PC-9 (cell line): ENCODE results near the gene KRTAP10-10. TPM values are rescaled to one million over a fixed set of nuclear protein-coding genes. Genes with fewer than 3 reads are reported as not detected.

Experiments
- BruUV-seq: library from RNA; stranded (reverse); fragments of 400-500 nt; replicated peaks from 2 replicates; lab custom pipeline; 2021; lab: Mats Ljungman, UMichigan
- CTCF ChIA-PET: fragments of 300-600 bp; sonication (Branson Sonifier 250); formaldehyde crosslinking; loops from one replicate; lab custom pipeline; 2022; ENCODE audit warnings: antibody characterized with exemption; lab: Charles Lee
- POLR2A ChIA-PET: fragments of 300-600 bp; sonication (Branson Sonifier 250); formaldehyde crosslinking; loops from one replicate; lab custom pipeline; 2022; ENCODE audit warnings: antibody characterized with exemption; ENCODE audit not compliant: unreplicated experiment; lab: Charles Lee
- DNase-seq, 2 experiments: peaks; one replicate each; pipeline versions ENCODE4 v3.0.0 to v3.0.0-alpha.2; 2015 to 2022; ENCODE audit warnings: mixed read lengths in 1 of 2
- H2AFZ ChIP-seq: fragments of 200-600 bp; sonication (generic); 2 replicates; pipeline ENCODE4 v1.8.1; 2017; ENCODE audit warnings: antibody characterized with exemption
- H3F3A ChIP-seq: fragments of 200-600 bp; sonication (generic); 2 replicates; pipeline ENCODE4 v1.8.1; 2017; ENCODE audit warnings: antibody characterized with exemption, mild to moderate bottlenecking, low read depth; ENCODE audit not compliant: insufficient read depth
- H3K27ac ChIP-seq: fragments of 200-600 bp; sonication (generic); 2 replicates; pipeline ENCODE4 v1.6.1; 2016; ENCODE audit warnings: mixed run types
- H3K27me3 ChIP-seq: fragments of 200-600 bp; sonication (generic); 2 replicates; pipeline ENCODE4 v1.6.1; 2016; ENCODE audit warnings: low read depth, mixed run types; ENCODE audit not compliant: insufficient read depth
- H3K36me3 ChIP-seq: fragments of 200-600 bp; sonication (generic); 2 replicates; pipeline ENCODE4 v1.6.1; 2016; ENCODE audit warnings: low read depth, mixed run types
- H3K4me1 ChIP-seq: fragments of 200-600 bp; sonication (generic); replicated peaks from 2 replicates; pipeline ENCODE4 v1.6.1; 2016; ENCODE audit warnings: mixed run types; ENCODE audit not compliant: insufficient read depth
- H3K4me2 ChIP-seq: fragments of 200-600 bp; sonication (generic); 2 replicates; pipeline ENCODE4 v1.6.1; 2017; ENCODE audit warnings: mixed run types
- H3K4me3 ChIP-seq: fragments of 200-600 bp; sonication (generic); 2 replicates; pipeline ENCODE4 v1.6.1; 2016; ENCODE audit warnings: mixed run types
- H3K79me2 ChIP-seq: fragments of 200-600 bp; sonication (generic); 2 replicates; pipeline ENCODE4 v1.6.1; 2017; ENCODE audit warnings: low read depth, mixed run types
- H3K9me2 ChIP-seq: fragments of 200-600 bp; sonication (generic); 2 replicates; pipeline ENCODE4 v1.8.1; 2017; ENCODE audit warnings: mild to moderate bottlenecking; ENCODE audit not compliant: insufficient read depth
- H3K9me3 ChIP-seq: fragments of 200-600 bp; sonication (generic); 2 replicates; pipeline ENCODE4 v1.8.1; 2016; ENCODE audit warnings: low read depth; ENCODE audit not compliant: insufficient read depth
- H4K20me1 ChIP-seq: fragments of 200-600 bp; sonication (generic); 2 replicates; pipeline ENCODE4 v1.8.1; 2017; ENCODE audit not compliant: insufficient read depth
- CTCF ChIP-seq: fragments of 200-600 bp; sonication (generic); conservative IDR thresholded peaks from 2 replicates; pipeline ENCODE4 v1.6.1; 2017; ENCODE audit warnings: mixed run types, antibody characterized with exemption, mild to moderate bottlenecking, moderate library complexity
- EZH2 ChIP-seq: fragments of 200-600 bp; sonication (generic); IDR thresholded peaks from 2 replicates; pipeline ENCODE4 v1.8.0; 2017; ENCODE audit warnings: antibody characterized with exemption, low read depth
- intact Hi-C: fragments of 100-400 bp; cut with micrococcal nuclease; formaldehyde crosslinking; loops from one replicate; pipeline ENCODE4 v1.10.0; 2022; ENCODE audit not compliant: unreplicated experiment
- total RNA-seq: library from RNA; stranded (reverse); gene quantifications from 2 replicates; pipeline ENCODE4 v1.2.3, GENCODE V29; 2021

Gene KRTAP10-10
- total RNA-seq, 1 experiment from 2014 or later, result not detected

- Histone ChIP-seq H3K27ac (no peak overlapping the region), H3K4me2 (no peak overlapping the region), H3K27me3 (peaks cover 27% of the 10 kb centered on the region), H3K4me3 (no peak overlapping the region), H3K79me2 (no peaks in the 10 kb centered on the region), H4K20me1 (no peaks in the 10 kb centered on the region), H3F3A (no peaks in the 10 kb centered on the region), H3K9me2 (no peaks in the 10 kb centered on the region), H2AFZ (no peak overlapping the region), H3K4me1 (no peaks in the 10 kb centered on the region), H3K36me3 (no peaks in the 10 kb centered on the region), H3K9me3 (no peaks in the 10 kb centered on the region)
- TF ChIP-seq CTCF (no peak), EZH2 (no peak)
- no peak for DNase-seq
- ChIA-PET POLR2A (no interaction called here), CTCF (no interaction called here)
- intact Hi-C loops, result no loop called here
- no TSS peak for BruUV-seq
Observed at GRCh38 chr21:44670642-44671432, 33.7 kb downstream of the KRTAP10-10 start.

- CTCF ChIA-PET, result no interaction called here
- H2AFZ ChIP-seq, result no peak overlapping the region
- H3K4me3 ChIP-seq, result no peak overlapping the region
- DNase-seq, result no peak
- H3K4me2 ChIP-seq, result no peak overlapping the region
- TF ChIP-seq EZH2, result no peak
- no peak for TF ChIP-seq CTCF
- no TSS peak for BruUV-seq
- H3K79me2 ChIP-seq, result no peaks in the 10 kb centered on the region
- no peaks in the 10 kb centered on the region for H3K4me1 ChIP-seq
- no peaks in the 10 kb centered on the region for H4K20me1 ChIP-seq
- intact Hi-C loops, result no loop called here
- H3F3A ChIP-seq, result no peaks in the 10 kb centered on the region
- no peaks in the 10 kb centered on the region for H3K36me3 ChIP-seq
- no peaks in the 10 kb centered on the region for H3K9me2 ChIP-seq
- no peak overlapping the region for H3K27ac ChIP-seq
- H3K9me3 ChIP-seq, result no peaks in the 10 kb centered on the region
- peaks cover 38% of the 10 kb centered on the region for H3K27me3 ChIP-seq
- POLR2A ChIA-PET, result no interaction called here
Observed at GRCh38 chr21:44671911-44672310, 34.8 kb downstream of the KRTAP10-10 start.

GRCh38 chr21:44677881-44678280, 40.7 kb downstream of the KRTAP10-10 start:
- TF ChIP-seq EZH2, result no peak
- no peak for TF ChIP-seq CTCF
- intact Hi-C loops, result no loop called here
- Histone ChIP-seq H3K36me3 (no peaks in the 10 kb centered on the region), H3F3A (no peaks in the 10 kb centered on the region), H2AFZ (no peak overlapping the region), H3K4me2 (no peak overlapping the region), H3K4me3 (no peak overlapping the region), H3K79me2 (no peaks in the 10 kb centered on the region), H3K27ac (no peak overlapping the region), H3K9me2 (no peaks in the 10 kb centered on the region), H3K9me3 (no peaks in the 10 kb centered on the region), H4K20me1 (no peaks in the 10 kb centered on the region), H3K4me1 (no peaks in the 10 kb centered on the region), H3K27me3 (peaks cover 72% of the 10 kb centered on the region)
- DNase-seq, result no peak
- no TSS peak for BruUV-seq
- ChIA-PET CTCF (no interaction called here), POLR2A (no interaction called here)
